Measurements from ENCODE around the gene CACNA1C. TPM values are rescaled to one million over a fixed set of nuclear protein-coding genes. Genes with fewer than 3 reads are reported as not detected.

CACNA1C gene
- total and polyA plus RNA-seq, 2 donors (not counting 1 experiment from before 2014, with no cell fraction given) = 0.01 to 0.02 TPM

DNA sequence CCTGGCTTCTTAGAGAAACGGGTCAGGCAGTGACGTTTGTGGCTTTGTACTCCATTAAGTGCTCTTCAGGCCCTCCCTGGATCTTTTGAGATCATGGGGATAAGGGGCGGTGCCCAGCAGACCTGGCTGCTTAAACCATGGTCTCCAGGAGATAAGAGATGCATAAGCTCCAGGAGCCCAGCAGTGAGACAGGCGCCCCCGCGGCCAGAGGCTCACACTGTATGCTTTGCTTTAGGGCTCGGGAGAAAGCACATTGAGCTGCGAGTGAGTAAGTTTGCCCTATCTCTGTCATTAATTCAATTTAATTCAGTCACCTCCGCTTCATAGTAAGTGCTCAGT, 359.5 kb downstream of the CACNA1C start:
- Histone ChIP-seq H3K36me3 (replicated peaks in 1 of 2; ENCODE audit: control extremely low read depth in 1 of 2, control insufficient read depth in 1 of 2, extremely low read depth in 1 of 2, insufficient read depth in 2 of 2, low read length in 1 of 2) (no peaks in the 10 kb centered on the region), H3K9ac (ENCODE audit: low read length) (no peak overlapping the region), H2AFZ (ENCODE audit: insufficient read depth, low read depth, low read length, poor library complexity, severe bottlenecking) (no peak overlapping the region), H4K20me1 (ENCODE audit: control insufficient read depth, insufficient read depth, low read length, poor library complexity, severe bottlenecking) (no peaks in the 10 kb centered on the region), H3K27ac (ENCODE audit: low read length in 2 of 2) (no peak overlapping the region), H3K4me2 (replicated peaks; ENCODE audit: low read depth, low read length, poor library complexity, severe bottlenecking) (no peak overlapping the region), H3K4me3 (ENCODE audit: control extremely low read depth in 1 of 5, extremely low read depth in 1 of 5, insufficient read depth in 1 of 5, low read depth in 2 of 5, low read length in 4 of 5) (no peak overlapping the region), H3K9me3 (ENCODE audit: control extremely low read depth in 1 of 3, control insufficient read depth in 2 of 3, insufficient read depth in 1 of 3, low read length in 2 of 3) (no peaks in the 10 kb centered on the region), H3K27me3 (replicated peaks in 1 of 4; ENCODE audit: control extremely low read depth in 1 of 4, control insufficient read depth in 3 of 4, insufficient read depth in 4 of 4, low read length in 3 of 4) (no peaks in the 10 kb centered on the region), H3K79me2 (ENCODE audit: control insufficient read depth, insufficient read depth, low read length) (no peaks in the 10 kb centered on the region), H3K4me1 (ENCODE audit: control insufficient read depth in 2 of 2, insufficient read depth in 2 of 2, low read length in 2 of 2) (no peaks in the 10 kb centered on the region)
- ChIA-PET POLR2A (no interaction called here), CTCF (no interaction called here)
- H3K27ac Mint-ChIP-seq = no peak overlapping the region
- H3K4me1 Mint-ChIP-seq = no peaks in the 10 kb centered on the region
- H3K27me3 Mint-ChIP-seq = peaks cover 4% of the 10 kb centered on the region
- WGBS (ENCODE audit: insufficient coverage) = 94% methylated on average over 7 of the region's 9 CpGs
- H3K4me3 Mint-ChIP-seq = no peak overlapping the region
- H3K9me3 Mint-ChIP-seq (ENCODE audit: insufficient read depth) = no peaks in the 10 kb centered on the region
- ATAC-seq (ENCODE audit: low read depth) = no peak
- no peak for DNase-seq
- TF ChIP-seq EZH2 (IDR thresholded peaks at IDR 0.05; ENCODE audit: borderline replicate concordance, insufficient read depth, low read depth, low read length, poor library complexity, severe bottlenecking) = no peak
- TF ChIP-seq, protein P1, sequence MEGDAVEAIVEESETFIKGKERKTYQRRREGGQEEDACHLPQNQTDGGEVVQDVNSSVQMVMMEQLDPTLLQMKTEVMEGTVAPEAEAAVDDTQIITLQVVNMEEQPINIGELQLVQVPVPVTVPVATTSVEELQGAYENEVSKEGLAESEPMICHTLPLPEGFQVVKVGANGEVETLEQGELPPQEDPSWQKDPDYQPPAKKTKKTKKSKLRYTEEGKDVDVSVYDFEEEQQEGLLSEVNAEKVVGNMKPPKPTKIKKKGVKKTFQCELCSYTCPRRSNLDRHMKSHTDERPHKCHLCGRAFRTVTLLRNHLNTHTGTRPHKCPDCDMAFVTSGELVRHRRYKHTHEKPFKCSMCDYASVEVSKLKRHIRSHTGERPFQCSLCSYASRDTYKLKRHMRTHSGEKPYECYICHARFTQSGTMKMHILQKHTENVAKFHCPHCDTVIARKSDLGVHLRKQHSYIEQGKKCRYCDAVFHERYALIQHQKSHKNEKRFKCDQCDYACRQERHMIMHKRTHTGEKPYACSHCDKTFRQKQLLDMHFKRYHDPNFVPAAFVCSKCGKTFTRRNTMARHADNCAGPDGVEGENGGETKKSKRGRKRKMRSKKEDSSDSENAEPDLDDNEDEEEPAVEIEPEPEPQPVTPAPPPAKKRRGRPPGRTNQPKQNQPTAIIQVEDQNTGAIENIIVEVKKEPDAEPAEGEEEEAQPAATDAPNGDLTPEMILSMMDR (IDR thresholded peaks at IDR 0.05) = no peak
- intact Hi-C loops (cut with micrococcal nuclease) = no loop called here

DNA sequence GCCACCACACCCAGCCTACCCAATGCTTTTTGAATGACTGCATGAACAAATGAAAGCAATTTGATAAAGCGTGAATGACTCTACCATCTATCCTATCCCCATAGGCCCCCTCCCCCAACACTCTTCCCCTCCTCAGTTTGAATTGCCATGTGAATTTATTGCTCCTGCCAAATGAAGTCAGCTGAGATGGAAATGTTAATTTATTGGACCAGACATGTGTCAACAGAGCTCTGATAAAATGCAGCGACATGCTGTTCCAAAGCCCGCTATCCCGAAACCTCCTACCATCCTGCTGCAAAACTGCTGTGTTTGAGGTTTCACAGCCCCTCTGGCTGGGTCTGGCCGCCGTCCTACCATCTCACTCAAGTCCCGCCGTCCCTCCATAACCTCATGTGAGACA, 360.5 kb downstream of the CACNA1C start:
- TF ChIP-seq, protein P1 (IDR thresholded peaks at IDR 0.05) = no peak
- no peak for TF ChIP-seq EZH2 (IDR thresholded peaks at IDR 0.05; ENCODE audit: borderline replicate concordance, insufficient read depth, low read depth, low read length, poor library complexity, severe bottlenecking)
- no peak overlapping the region for H3K27ac ChIP-seq (ENCODE audit: low read length in 2 of 2)
- Mint-ChIP-seq H3K4me1 (no peaks in the 10 kb centered on the region), H3K4me3 (no peak overlapping the region), H3K27ac (no peak overlapping the region), H3K27me3 (peaks cover 7% of the 10 kb centered on the region), H3K9me3 (ENCODE audit: insufficient read depth) (no peaks in the 10 kb centered on the region)
- intact Hi-C loops (cut with micrococcal nuclease) = no loop called here
- H3K36me3 ChIP-seq (replicated peaks in 1 of 2; ENCODE audit: control extremely low read depth in 1 of 2, control insufficient read depth in 1 of 2, extremely low read depth in 1 of 2, insufficient read depth in 2 of 2, low read length in 1 of 2) = no peaks in the 10 kb centered on the region
- H2AFZ ChIP-seq (ENCODE audit: insufficient read depth, low read depth, low read length, poor library complexity, severe bottlenecking) = no peak overlapping the region
- ChIA-PET POLR2A (no interaction called here), CTCF (interaction anchor here (1.1 kb wide), 1 partner anchor 18 kb away, joined by 3 read pairs; no protein-coding TSS in a partner anchor)
- H3K79me2 ChIP-seq (ENCODE audit: control insufficient read depth, insufficient read depth, low read length) = no peaks in the 10 kb centered on the region
- H3K4me1 ChIP-seq (ENCODE audit: control insufficient read depth in 2 of 2, insufficient read depth in 2 of 2, low read length in 2 of 2) = no peaks in the 10 kb centered on the region
- ATAC-seq (ENCODE audit: low read depth) (no peak), DNase-seq (no peak)
- H3K9ac ChIP-seq (ENCODE audit: low read length) = no peak overlapping the region
- H3K4me3 ChIP-seq (ENCODE audit: control extremely low read depth in 1 of 5, extremely low read depth in 1 of 5, insufficient read depth in 1 of 5, low read depth in 2 of 5, low read length in 4 of 5) = no peak overlapping the region
- no peaks in the 10 kb centered on the region for H3K9me3 ChIP-seq (ENCODE audit: control extremely low read depth in 1 of 3, control insufficient read depth in 2 of 3, insufficient read depth in 1 of 3, low read length in 2 of 3)
- no peaks in the 10 kb centered on the region for H4K20me1 ChIP-seq (ENCODE audit: control insufficient read depth, insufficient read depth, low read length, poor library complexity, severe bottlenecking)
- no peaks in the 10 kb centered on the region for H3K27me3 ChIP-seq (replicated peaks in 1 of 4; ENCODE audit: control extremely low read depth in 1 of 4, control insufficient read depth in 3 of 4, insufficient read depth in 4 of 4, low read length in 3 of 4)
- 96% methylated on average over 7 of the region's 8 CpGs for WGBS (ENCODE audit: insufficient coverage)
- no peak overlapping the region for H3K4me2 ChIP-seq (replicated peaks; ENCODE audit: low read depth, low read length, poor library complexity, severe bottlenecking)

Measured in B cell (primary cell).